Gastrocnemius medialis (tissue), 4 donors: ENCODE measurements around the gene PRKG1.
A peak's percentile ranks its signal among the peaks of the same experiment; 100 is the strongest.

Experiments
- CTCF ChIP-seq, 5 experiments: fragments of 450-650 bp in 3 of 5; fragments of 200-600 bp in 2 of 5; sonication (generic) in 2 of 5; IDR thresholded peaks in 4 of 5; conservative IDR thresholded peaks in 1 of 5; 1 replicate in 4 of 5; 2 replicates in 1 of 5; pipeline ENCODE4 v1.5.1; 2016 to 2019; ENCODE audit warnings: antibody characterized with exemption in 5 of 5, mild to moderate bottlenecking in 3 of 5, moderate library complexity in 3 of 5
- POLR2A ChIP-seq, 2 donors: fragments of 450-650 bp; IDR thresholded peaks; one replicate each; pipeline ENCODE4 v1.6.1; 2017; ENCODE audit warnings: antibody characterized with exemption in 2 of 2, mild to moderate bottlenecking in 2 of 2, moderate library complexity in 2 of 2

DNA sequence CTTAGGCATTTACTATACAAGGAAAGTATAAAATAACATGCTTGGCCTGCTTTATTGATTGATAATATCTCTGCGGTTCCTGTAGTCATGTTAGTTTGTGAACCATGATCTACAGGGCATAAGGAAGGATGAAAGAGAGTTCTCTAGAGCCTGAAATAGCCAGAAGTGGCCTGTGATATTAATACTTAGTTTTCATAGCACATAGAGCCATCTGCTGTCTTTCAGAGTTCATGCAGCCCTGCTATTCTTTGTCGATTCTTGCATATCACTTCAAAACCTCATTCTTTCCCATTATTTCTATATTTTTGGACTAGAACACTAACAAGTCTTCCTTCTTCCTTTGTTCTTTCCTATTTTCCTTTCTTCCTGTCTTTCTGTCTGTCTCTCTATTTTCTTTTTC, 26.4 kb upstream of the PRKG1 start:
- TF ChIP-seq CTCF (IDR thresholded peaks at IDR 0.05 in 4 of 5, conservative IDR thresholded peaks at IDR 0.05 in 1 of 5) (peak in 1 of 5 experiments; percentile 15), POLR2A (IDR thresholded peaks at IDR 0.05) (no peak)
